NCI-H460 (cell line): Measurements from ENCODE around the gene IRAK1BP1. TPM values are rescaled to one million over a fixed set of nuclear protein-coding genes. Genes with fewer than 3 reads are reported as not detected.
"Not testable (repeated sequence)": the region's sequence is repeated elsewhere in the genome, so short reads cannot be mapped to it uniquely, and the experiment has no call there.

ENCODE experiments used
- DNase-seq: peaks from one replicate; pipeline ENCODE4 v3.0.0-alpha.2; 2016; ENCODE audit warnings: low read depth; ENCODE audit errors: extremely low read depth
- polyA plus RNA-seq: library from polyadenylated mRNA; depleted of rRNA; stranded (reverse); fragments of >200 nt; gene quantifications from 2 replicates; pipeline ENCODE4 v1.2.3, GENCODE V29; 2014; cell fraction: nucleus; rRNA removed
- total RNA-seq: library from RNA; depleted of rRNA; stranded (reverse); fragments of >200 nt; shearing (Covaris generic); gene quantifications from 2 replicates; pipeline ENCODE4 v1.2.3, GENCODE V29; 2014; rRNA removed

The IRAK1BP1 gene, protein sequence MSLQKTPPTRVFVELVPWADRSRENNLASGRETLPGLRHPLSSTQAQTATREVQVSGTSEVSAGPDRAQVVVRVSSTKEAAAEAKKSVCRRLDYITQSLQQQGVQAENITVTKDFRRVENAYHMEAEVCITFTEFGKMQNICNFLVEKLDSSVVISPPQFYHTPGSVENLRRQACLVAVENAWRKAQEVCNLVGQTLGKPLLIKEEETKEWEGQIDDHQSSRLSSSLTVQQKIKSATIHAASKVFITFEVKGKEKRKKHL
- 11.3 and 12.2 TPM in 2 replicates for total RNA-seq
- polyA plus RNA-seq: 4.3 and 6.1 TPM in 2 replicates

DNA sequence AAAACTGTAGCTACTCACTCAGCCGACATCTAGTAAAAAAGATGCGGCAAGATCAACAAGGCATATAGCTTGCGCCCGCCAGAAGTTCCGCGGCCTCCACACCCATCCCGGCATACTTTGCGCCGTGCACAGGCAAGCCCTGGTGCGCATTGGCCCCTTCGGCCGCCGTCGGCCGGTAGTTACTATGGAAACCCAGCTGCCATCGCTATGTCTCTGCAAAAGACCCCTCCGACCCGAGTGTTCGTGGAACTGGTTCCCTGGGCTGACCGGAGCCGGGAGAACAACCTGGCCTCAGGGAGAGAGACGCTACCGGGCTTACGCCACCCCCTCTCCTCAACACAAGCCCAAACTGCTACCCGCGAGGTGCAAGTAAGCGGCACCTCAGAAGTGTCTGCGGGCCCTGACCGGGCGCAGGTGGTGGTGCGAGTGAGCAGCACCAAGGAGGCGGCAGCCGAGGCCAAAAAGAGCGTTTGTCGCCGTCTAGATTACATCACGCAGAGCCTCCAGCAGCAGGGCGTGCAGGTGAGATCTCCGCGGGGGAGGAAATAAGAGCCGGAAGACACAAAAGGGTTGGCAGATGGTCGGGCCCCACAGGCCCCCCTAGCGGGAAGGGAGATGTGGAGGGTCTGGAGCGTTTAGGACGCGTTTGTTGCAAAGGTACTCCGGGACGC lies at the start of gene IRAK1BP1:
TSS of gene IRAK1BP1 (plus strand) at position 182 of the 671 bp plus-strand sequence. CDS start at position 208, 26 bp downstream.
- peak; percentile 59 for DNase-seq

DNA sequence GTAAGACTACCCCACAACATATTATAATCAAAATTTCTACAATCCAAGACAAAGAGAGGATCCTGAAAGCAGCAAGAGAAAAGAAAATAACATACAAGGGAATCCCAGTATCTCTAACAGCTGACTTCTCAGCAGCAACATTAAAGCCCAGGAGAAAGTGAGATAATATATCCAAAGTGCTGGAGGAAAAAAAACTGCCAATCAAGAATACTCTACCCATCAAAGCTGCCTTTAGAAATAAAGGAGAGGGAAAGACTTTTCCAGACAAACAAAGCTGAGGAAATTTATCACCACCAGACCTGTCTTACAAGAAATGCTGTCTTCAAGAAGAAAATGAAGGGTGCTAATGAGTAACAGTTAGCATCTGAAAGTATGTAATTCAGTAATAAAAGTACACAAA lies 43.3 kb upstream of the IRAK1BP1 start:
- no peak for DNase-seq

DNA sequence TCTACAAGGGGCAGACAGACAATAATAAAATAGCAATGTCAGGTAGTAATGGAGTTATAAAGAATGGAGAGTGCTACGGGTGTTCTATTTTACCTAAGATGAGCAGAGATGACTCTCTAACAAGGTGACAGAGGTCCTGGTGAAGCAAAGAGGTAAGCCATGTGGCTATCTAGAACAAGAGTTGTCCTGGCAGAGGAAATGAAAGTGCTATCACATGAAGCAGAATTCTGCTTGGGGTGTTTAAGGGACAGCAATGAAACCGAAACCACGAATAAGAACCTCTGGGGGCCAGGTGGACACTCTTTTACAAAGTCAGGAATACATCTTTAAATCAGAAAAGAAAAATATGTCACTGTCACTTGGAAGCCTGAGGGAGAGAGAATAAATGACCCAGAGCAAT lies 37.9 kb upstream of the IRAK1BP1 start:
- DNase-seq: no peak

DNA sequence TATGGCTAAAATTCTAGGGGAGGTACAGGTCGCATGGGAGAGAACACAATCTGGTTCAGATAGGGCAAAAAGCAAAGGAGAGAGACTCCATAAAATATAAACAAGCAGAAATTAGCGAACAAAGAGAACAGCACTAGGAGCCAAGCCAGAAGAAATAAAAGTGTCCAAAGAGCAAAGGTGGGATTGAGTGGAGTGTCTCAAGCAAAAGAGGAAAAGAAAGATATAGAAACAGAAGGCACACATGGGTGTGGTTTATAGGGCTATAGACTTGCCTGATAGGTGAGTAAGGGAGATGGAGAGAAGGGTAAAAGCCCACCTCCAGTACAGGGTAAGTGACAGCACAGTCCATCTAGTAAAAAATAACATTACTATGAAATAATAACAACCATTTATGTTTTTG lies 36.5 kb upstream of the IRAK1BP1 start:
- DNase-seq: no peak

DNA sequence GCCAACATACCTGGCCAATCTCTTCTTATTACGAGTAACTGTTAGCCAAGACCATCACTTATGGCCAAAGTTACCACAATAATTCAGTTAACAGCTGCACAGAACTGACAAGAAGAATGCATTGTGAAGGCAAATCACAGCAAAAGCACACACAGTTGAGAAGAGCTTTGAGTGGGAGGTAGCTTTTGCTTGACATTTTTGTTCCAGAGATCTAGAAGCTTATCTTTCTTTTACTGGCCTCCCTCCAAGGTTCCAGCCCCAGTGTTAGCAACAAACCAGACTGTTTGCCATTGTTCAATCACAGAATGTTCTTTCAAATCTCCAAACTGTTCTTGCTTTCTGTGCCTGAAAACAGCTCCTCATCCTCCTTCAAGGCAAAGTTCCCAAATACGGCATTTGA lies 35.9 kb upstream of the IRAK1BP1 start:
- DNase-seq: no peak

DNA sequence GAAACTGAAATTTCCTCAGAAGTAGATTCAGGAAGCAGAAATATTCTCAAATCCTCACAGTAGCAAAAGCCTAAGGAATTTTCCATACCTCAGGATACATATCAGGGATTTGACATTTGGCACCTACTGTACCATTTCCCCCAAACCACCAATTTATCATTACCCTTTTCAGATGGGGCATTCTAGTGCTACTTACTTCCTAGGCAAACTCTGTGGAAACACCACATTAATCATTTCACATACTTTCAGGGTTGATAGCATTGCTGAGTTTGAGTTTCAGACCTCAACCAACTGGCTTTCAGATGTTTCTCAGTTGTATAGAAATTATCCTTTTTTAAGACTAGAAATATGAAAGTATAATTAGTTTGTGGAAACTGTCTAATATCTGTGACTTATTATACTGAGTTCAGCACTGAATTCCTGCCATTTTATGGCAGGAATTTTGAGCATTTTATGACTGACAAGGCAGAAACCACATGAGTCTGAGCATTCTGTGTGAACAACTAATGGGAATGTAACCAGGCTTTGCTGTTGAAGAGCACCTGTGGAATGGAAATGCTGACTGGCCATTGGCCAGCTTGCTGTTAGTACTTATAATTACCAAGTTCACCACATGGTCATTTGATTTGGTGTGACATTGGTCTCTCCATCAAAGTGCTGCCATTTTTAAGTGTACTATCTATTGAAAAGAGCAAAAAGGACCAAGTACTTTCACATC lies 35.1 kb upstream of the IRAK1BP1 start:
- DNase-seq: no peak

DNA sequence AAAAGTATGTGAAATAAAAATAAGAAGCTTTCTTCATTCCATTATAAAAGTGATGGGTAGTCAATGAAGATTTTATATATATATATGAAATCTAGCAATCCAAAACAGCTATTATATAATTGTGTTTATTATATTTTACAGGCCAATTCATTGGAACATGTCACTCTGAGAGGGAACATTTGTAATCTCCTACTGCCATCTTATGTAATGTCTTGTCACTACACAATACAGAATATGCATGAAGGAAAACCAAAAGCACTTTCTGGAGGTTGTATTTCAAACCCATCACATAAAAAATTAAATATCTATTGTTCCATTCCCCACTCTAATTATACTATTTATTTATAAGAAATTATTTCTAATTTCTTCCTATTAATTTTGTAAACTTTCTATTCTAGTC lies 31.5 kb upstream of the IRAK1BP1 start:
- no peak for DNase-seq

DNA sequence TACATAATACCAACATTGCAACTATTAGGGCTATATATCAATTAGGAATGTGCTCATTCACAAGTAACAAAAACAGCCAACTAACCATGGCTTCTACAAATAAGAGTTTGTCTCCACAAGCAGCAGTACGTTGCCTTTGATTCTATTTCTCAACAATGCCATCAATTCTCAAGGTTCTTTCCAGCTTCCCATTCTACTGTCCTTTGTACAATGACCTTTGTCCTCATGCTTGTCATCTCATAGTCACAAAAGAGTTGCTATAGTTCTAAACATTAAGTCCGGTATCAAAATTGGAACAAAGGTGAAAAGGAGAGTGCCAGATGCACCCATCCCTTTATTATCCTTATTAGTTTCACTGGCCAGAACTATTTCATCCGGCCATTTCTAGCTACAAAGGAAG lies 30.8 kb upstream of the IRAK1BP1 start:
- no peak for DNase-seq

DNA sequence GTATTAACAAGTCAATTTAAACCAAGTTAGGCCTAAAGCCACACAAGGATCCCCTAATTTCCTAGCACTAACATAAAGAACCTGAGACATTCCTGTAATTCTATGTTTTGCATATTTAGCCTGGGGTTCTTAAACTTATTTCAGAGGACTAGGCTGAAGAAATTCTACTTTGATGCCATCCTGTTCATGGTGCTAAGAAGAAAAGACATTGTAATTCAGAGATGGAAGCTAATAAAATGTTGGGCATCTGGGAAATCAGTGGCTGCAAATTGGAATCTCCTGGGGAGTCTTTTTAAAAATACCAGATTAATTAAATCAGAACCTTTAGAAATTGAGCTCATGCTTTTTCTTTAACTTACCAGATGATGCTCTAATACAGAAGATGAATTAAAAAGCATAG lies 26.2 kb upstream of the IRAK1BP1 start:
- DNase-seq: no peak

DNA sequence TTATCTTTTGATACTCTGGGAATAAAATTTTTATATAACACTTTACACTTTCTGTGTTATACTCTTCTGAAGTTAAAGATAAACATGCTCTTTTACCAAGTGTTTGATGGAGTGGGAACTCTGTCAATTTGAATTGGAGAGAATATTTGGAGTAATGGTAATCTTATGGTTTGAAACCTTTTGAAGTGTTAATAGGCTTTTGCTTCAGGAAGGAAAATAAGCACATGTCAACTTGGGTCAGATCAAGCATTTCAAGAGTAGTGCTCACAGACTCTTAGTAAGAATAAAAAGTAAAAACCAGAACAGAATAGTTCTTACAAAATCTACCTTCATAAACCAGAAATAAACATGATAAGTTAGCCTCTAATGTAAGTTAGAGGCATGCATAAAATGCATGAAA lies 24.4 kb upstream of the IRAK1BP1 start:
- DNase-seq: no peak

DNA sequence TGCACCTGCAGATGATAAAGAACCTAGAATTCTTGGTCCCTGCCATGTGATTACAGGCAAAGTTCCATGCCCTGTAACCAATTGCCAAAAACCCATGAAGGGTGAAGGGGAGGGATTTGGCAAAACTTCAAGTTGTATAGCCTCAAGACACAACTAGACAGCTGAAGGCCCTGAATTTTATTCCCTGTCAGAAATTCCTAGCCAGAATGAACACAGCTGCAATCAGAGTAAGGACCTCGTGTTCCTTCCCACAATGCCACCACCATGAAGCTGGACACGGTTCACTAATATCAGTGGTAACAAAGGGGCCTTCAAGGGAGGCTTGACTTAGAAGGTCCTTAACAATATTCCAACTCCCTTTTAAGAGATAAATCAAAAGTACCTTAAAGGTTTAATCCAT lies 22.5 kb upstream of the IRAK1BP1 start:
- no peak for DNase-seq

DNA sequence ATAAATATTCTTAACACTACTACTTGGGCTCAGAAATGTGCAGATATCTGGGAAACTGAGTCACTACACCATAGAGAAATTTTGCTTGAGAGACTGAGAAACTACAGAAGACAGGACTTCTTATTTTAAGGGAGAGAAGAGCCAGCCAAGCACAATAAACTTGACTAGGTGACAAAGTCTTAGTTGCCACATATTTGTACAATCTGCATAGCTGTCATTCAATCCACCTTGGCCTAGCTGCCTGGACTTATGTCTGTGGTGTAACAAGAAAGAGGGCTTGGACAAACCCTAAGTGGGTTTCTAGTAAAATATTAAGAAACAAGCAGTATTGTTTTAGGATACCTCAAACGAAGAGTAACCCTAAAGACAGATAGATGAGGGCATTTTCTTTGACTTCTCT lies 21.8 kb upstream of the IRAK1BP1 start:
- DNase-seq: no peak

DNA sequence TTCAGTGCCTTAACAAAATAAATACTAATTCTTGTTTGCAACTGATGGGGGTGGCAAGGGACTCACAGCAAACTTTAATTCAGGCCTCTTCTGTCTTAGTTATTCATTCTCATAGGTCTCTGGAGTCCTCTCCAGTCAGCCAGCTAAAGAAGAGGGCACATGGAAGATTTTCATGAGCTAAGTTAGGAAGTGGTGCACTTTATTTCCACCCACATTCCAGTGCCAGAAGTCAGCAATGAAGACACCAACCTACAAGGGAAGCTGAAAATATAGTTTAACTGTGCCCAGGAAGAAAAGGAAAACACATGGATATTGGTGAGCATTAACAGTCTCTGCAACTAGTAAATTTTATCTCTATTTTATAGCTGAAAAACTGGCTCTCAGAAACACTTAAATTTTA lies 16.7 kb upstream of the IRAK1BP1 start:
- DNase-seq: no peak

DNA sequence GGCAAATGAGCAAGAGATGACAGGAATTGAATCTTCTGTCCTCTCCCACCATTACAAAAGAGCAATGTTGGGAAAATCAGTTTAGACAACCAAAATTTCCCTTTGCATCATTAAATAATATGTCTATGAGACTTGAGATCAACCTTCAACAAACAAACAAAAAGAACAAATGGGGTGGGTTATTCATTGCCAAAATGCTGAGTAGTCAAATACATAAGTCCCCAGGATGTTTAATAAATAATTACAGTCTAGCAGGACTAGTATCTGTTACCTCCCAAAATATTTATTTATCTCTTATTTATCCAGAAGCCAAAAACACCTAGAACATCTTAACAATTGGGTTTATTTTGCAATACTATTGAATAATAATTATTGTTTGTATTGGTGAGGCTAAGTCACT lies 16.2 kb upstream of the IRAK1BP1 start:
- no peak for DNase-seq

DNA sequence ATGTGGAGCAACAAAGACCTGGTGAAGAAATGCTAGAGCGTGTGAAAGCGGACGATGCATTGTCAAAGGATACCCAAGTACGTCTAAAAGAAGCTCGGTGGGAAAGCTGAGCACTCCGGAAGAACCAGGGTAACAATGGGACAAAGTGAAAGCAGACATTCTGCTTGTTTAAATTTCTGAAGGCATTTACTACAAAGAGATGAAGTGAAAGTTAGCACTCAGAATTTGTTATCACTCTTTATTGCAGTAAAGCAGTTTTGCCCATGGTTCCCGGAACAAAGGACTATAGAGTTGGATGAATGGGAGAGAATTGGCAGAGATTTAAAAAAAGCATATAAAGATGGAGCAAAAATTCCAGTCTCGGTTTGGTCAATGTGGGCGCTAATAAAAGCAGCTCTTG lies 12.8 kb upstream of the IRAK1BP1 start:
- DNase-seq: no peak

DNA sequence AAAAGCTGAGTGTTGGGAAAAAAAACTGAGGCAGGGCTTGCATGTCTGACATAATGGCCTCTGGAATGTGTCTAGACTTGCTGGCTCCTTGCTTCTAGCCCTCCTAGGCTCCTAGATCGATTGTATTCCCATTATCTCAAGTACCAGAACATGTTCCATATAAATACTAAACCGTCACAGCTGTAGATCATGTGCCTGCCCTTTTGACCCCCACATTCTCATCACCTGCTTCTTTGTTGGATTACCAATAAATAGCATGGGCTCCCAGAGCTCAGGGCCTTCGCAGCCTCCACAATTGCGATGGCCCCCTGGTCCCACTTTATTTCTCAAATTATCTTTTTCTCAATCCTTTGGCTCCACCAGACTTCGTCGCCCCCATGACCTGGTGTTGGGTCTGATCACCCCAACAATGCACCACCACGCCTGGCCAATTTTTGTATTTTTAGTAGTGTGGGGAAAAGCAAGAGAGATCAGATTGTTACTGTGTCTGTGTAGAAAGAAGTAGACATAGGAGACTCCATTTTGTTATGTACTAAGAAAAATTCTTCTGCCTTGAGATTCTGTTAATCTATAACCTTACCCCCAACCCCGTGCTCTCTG lies 8.9 kb upstream of the IRAK1BP1 start:
- DNase-seq: not testable (repeated sequence)

DNA sequence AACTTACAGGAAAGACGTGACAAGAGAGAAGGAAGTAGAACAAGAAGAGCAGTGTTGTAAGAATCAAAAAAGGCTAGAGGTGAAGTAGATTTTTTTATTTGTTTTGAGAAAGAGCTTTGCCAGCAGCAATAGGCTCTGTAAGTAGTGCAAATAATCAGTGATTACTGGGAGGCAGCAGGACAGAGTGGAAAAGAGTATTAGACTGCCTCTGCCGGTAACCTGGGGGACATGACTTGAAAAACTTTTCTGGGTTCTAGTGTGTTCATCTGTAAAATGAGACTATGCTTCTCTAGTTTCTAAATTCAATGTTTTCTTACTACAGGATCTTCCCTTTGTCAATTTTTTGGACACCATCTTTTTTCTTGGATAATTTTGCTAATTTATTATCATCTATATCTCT lies 5.8 kb upstream of the IRAK1BP1 start:
- no peak for DNase-seq

DNA sequence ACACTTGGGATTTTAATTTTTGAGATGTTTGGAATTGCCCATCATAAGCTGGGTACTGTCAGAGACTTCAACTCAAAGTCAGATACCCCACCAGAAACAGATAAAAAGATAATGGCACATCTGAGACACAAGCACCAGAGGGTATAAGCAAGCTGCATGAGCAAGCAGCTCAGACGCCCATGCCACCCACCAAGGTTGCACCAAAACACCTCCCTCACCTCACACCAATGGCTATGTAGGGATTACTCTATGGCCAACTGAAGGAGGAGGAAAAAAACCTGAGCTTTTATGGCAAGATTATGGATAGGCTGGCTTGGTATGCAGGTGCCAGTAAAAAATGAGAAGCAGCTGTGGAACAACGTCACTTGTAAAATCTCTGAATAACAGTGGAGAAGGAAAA lies 3.8 kb upstream of the IRAK1BP1 start:
- no peak for DNase-seq

DNA sequence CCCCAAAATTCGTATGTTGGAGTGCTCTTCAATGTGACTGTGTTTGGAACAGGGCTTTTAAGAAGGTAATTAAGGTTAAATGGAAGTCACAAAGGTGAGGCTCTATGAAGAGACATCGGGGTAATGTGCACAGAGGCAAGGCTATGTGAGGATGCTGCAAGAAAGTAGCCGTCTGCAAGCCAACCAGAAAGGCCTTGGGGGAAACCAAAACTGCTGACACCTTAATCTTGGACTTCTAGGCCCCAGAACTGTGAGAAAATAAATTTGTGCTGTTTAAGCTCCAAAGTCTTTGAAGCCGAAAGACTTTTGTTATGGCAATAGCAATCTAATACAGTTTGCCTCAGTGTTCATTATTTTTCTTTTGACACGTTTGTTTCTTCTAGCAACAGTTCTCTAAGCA lies 2.4 kb upstream of the IRAK1BP1 start:
- no peak for DNase-seq

DNA sequence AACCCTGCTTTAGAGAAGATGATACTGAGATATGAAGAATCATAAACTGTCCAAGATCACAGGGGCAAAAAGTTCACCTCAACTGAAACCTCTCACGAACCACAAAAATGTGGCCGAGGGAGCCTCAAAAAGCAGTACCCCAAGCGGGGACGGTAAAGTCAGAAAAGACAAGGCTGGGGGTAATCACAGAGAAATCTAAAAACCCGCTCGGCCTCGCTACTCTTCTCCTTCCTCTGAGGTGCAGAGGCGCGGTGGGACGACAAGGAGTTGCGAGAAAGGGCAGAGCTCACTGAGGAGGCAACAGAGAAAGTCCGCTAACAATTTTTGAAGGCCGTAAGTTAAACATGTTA lies 356 bp upstream of the IRAK1BP1 start:
- no peak for DNase-seq

DNA sequence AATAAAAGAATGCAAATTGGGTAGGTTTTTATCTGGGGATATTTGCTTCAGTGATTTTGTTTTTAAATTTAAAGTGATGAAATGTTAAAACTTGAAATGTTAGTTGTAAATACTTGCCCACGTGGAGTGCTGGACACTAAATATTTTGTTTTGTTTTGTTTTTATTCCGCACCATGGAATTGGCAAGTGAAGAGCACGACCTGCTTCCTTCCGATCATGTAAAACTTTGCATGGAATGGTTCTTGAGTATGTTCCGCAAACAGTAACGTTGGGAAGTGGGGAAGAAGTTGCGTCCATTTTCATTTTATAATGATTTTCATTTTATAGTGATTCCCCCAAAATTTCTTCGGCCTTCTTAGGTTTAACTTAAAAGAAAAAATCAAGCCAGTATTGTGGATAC lies 765 bp downstream of the IRAK1BP1 start:
- DNase-seq: no peak

DNA sequence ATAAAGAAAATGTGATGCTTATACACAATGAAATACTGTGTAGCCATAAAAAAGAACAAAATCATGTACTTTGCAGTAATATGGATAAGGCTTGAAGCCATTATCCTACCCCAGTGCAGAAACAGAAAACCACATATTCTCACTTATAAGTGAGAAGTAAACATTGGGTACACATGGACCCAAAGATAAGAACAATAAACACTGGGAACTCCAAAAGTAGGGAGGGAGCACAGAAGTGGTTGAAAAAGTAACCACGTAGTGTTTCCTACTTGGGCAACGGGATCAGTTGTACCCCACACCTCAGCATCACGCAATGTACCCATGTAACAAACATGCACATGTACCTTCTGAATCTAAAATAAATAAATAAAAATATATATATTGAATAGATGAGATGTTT lies 8.2 kb downstream of the IRAK1BP1 start:
- no peak for DNase-seq
